Kidney (tissue), 14 donors: ENCODE data around the gene ABCA6. TPM values are rescaled to one million over a fixed set of nuclear protein-coding genes. Genes with fewer than 3 reads are reported as not detected.

Source experiments
- DNase-seq, 5 donors: peaks; one replicate each; pipeline ENCODE4 v3.0.0-alpha.2; 2013 to 2020
- FAIRE-seq: peaks from 2 replicates; lab custom pipeline; 2012; peaks lifted over from hg19 to GRCh38; lab: Jason Lieb, UNC
- H3K27ac ChIP-seq, 2 donors: one replicate each; pipeline ENCODE4 v1.7.0; 2013; ENCODE audit warnings: low read depth in 2 of 2, low read length in 2 of 2, inconsistent platforms in 1 of 2
- H3K27me3 ChIP-seq: one replicate; pipeline ENCODE4 v1.7.1; 2013; ENCODE audit warnings: low read length, inconsistent platforms; ENCODE audit not compliant: control insufficient read depth, insufficient read depth
- H3K36me3 ChIP-seq, 3 donors: one replicate each; pipeline versions ENCODE4 v1.7.0 to v1.7.1; 2013; ENCODE audit warnings: low read length in 3 of 3, control low read depth in 1 of 3, inconsistent platforms in 1 of 3; ENCODE audit not compliant: insufficient read depth in 3 of 3, control insufficient read depth in 2 of 3
- H3K4me1 ChIP-seq, 3 donors: one replicate each; pipeline versions ENCODE4 v1.7.0 to v1.7.1; 2013; ENCODE audit warnings: low read length in 3 of 3, inconsistent platforms in 1 of 3, low read depth in 1 of 3; ENCODE audit not compliant: control insufficient read depth in 2 of 3, insufficient read depth in 2 of 3
- H3K4me3 ChIP-seq, 3 donors: one replicate each; pipeline versions ENCODE4 v1.7.0 to v1.8.1; 2013; ENCODE audit warnings: low read length in 3 of 3, control low read depth in 1 of 3, inconsistent platforms in 1 of 3
- H3K9ac ChIP-seq, 3 donors: one replicate each; pipeline versions ENCODE4 v1.7.0 to v1.7.1; 2013; ENCODE audit warnings: low read length in 3 of 3, control low read depth in 1 of 3, inconsistent platforms in 1 of 3
- H3K9me3 ChIP-seq, 3 donors: one replicate each; pipeline versions ENCODE4 v1.7.0 to v1.7.1; 2013; ENCODE audit warnings: low read length in 3 of 3, control low read depth in 1 of 3, inconsistent platforms in 1 of 3; ENCODE audit not compliant: control insufficient read depth in 2 of 3, insufficient read depth in 1 of 3
- CTCF ChIP-seq: IDR thresholded peaks from 3 replicates; pipeline ENCODE4 v1.5.1; 2012; ENCODE audit warnings: mild to moderate bottlenecking, moderate library complexity, borderline replicate concordance; ENCODE audit not compliant: insufficient read depth; ENCODE audit errors: extremely low read depth
- intact Hi-C: fragments of 100-400 bp; cut with DNase I; formaldehyde crosslinking; loops from one replicate; pipeline ENCODE4 v1.11.1; 2022
- polyA plus RNA-seq: library from polyadenylated mRNA; stranded (reverse); fragments of 350-450 nt; fragmentation: Illumina TruSeq; extraction: RNeasy Lipid Tissue Mini Kit (QIAGEN cat#74804); gene quantifications from one replicate; pipeline ENCODE4 v1.2.3, GENCODE V29; 2014; ENCODE audit warnings: low read depth, low replicate concordance; ENCODE audit not compliant: insufficient read depth
- total RNA-seq: library from RNA; stranded (reverse); fragmentation: NEBNext Ultra II Directional; extraction: Animal tissue kit (Norgen Biotek cat#: 25700); gene quantifications from one replicate; pipeline ENCODE4 v1.2.1, GENCODE V29; 2021
- donor health status: control.
- donor health status: control.
- donor health status: control.
- donor health status: control.
- donor health status: control.
- donor health status: DM: yes; HTN: yes; CAD: no.
- donor health status: Normal renal cell carcinoma (clear cell type).

The ABCA6 gene
- total and polyA plus RNA-seq, 2 donors from 2014 or later: 2.9 to 7.6 TPM

- Histone ChIP-seq H3K4me3 (peak overlapping the region in 1 of 3 donors; percentile 7), H3K27ac (no peak overlapping the region), H3K27me3 (no peaks in the 10 kb centered on the region), H3K9ac (no peak overlapping the region), H3K4me1 (no peaks in the 10 kb centered on the region), H3K36me3 (peaks cover 0 to 3% (median 0%) of the 10 kb centered on the region in 3 donors), H3K9me3 (no peaks in the 10 kb centered on the region)
- no peak for TF ChIP-seq CTCF
- no peak for FAIRE-seq
- peak in 2 of 5 donors; percentile 12 to 42 for DNase-seq
- intact Hi-C loops: no loop called here
Observed at GRCh38 chr17:69142175-69142802, 594 bp upstream of the ABCA6 start.

- Histone ChIP-seq H3K27me3 (no peaks in the 10 kb centered on the region), H3K4me3 (no peak overlapping the region), H3K27ac (no peak overlapping the region), H3K9me3 (no peaks in the 10 kb centered on the region), H3K9ac (no peak overlapping the region), H3K36me3 (peaks cover 0 to 7% (median 0%) of the 10 kb centered on the region in 3 donors), H3K4me1 (no peaks in the 10 kb centered on the region)
- intact Hi-C loops: no loop called here
- FAIRE-seq: no peak
- no peak for TF ChIP-seq CTCF
- no peak for DNase-seq
Observed at GRCh38 chr17:69134112-69134511, 7.6 kb downstream of the ABCA6 start.

- no peak for DNase-seq
- no peak overlapping the region for H3K27ac ChIP-seq
- H3K36me3 ChIP-seq: peaks cover 0 to 6% (median 0%) of the 10 kb centered on the region in 3 donors
- intact Hi-C loops: no loop called here
- no peak overlapping the region for H3K9ac ChIP-seq
- no peak for TF ChIP-seq CTCF
- H3K4me1 ChIP-seq: no peaks in the 10 kb centered on the region
- no peak overlapping the region for H3K4me3 ChIP-seq
- FAIRE-seq: no peak
- no peaks in the 10 kb centered on the region for H3K27me3 ChIP-seq
- no peaks in the 10 kb centered on the region for H3K9me3 ChIP-seq
Observed at GRCh38 chr17:69130627-69131296, 10.9 kb downstream of the ABCA6 start.
